A673 (cell line): Measurements from ENCODE around the gene IGF1R.

ENCODE experiments used
- CTCF ChIP-seq: fragments of 300-800, 200-600 bp; sonication (generic); conservative IDR thresholded peaks from 2 replicates; pipeline ENCODE4 v1.5.1; 2017; ENCODE audit warnings: low read depth, mild to moderate bottlenecking, antibody characterized with exemption, low read length, moderate library complexity, mixed read lengths
- EZH2 ChIP-seq: fragments of 200-600 bp; sonication (generic); IDR thresholded peaks from 2 replicates; pipeline ENCODE4 v1.6.1; 2017; ENCODE audit warnings: borderline replicate concordance, low read depth, mild to moderate bottlenecking, mixed read lengths, antibody characterized with exemption, low read length; ENCODE audit not compliant: poor library complexity, severe bottlenecking

GRCh38 chr15:98706387-98706786 is 58.0 kb downstream of the IGF1R start:
- no peak for TF ChIP-seq EZH2
- TF ChIP-seq CTCF, result no peak
